Measurements from ENCODE around the gene MAP3K8.

- TF ChIP-seq EZH2 (IDR thresholded peaks at IDR 0.05; ENCODE audit: borderline replicate concordance, insufficient read depth, low read depth, low read length, poor library complexity, severe bottlenecking) (no peak), CTCF (IDR thresholded peaks at IDR 0.05) (no peak)
These were observed 21.8 kb downstream of the MAP3K8 start for GRCh38 chr10:30455816-30456215.

All from B cell (primary cell).